ENCODE results near the gene ZP3. TPM values are rescaled to one million over a fixed set of nuclear protein-coding genes. Genes with fewer than 3 reads are reported as not detected.
"Not testable (repeated sequence)": the region's sequence is repeated elsewhere in the genome, so short reads cannot be mapped to it uniquely, and the experiment has no call there.

Gene ZP3
- polyA plus RNA-seq, 1 donor from 2014 or later: not detected

DNA sequence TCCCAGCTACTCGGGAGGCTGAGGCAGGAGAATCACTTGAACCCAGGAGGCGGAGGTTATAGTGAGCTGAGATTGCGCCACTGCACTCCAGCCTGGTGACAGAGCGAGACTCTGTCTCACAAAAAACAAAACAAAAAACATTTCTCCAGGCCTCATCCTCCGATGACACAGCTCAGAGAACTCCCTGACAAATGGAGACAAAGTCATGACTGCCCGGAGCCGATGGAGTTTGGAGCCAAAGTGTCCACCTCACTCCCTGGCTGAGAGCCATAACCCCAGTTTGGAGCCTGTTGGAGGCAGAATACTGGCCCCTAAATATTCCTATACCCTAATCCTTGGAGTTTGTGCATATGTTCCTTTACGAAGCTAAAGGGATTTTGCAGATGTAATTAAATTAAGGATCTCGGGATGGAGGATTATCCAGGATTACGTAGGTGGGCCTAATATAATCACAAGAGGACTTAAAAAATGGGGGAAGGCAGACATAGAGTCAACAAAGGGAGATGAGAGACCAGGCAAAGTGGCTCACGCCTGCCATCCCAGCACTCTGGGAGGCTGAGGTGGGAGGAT, 38.0 kb upstream of the ZP3 start:
- Histone ChIP-seq H3K79me2 (replicated peaks; ENCODE audit: insufficient read depth, low read length) (no peaks in the 10 kb centered on the region), H2AFZ (ENCODE audit: low read depth, low read length) (no peak overlapping the region)

DNA sequence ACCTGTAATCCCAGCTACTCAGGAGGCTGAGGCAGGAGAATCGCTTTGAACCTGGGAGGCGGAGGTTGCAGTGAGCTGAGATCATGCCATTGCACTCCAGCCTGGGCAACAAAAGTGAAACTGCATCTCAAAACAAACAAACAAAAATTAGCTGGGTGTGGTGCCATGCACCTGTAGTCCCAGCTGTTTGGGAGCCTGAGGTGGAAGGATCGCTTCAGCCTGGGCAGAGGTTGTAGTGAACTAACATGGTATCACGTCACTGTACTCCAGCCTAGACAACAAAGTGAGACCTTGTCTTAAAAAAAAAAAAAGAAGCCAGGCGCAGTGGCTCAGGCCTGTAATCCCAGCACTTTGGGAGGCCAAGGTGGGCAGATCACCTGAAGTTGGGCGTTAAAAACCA, 37.0 kb upstream of the ZP3 start:
- not testable (repeated sequence) for H3K9ac ChIP-seq (ENCODE audit: low read length); H3K27me3 ChIP-seq (ENCODE audit: insufficient read depth, low read depth, low read length); H3K9me3 ChIP-seq (ENCODE audit: low read length); H3F3A ChIP-seq (ENCODE audit: insufficient read depth, low read length, poor library complexity, severe bottlenecking); H4K20me1 ChIP-seq (ENCODE audit: insufficient read depth); H3K27ac ChIP-seq (ENCODE audit: low read length); H3K36me3 ChIP-seq (ENCODE audit: insufficient read depth, low read length); H3K4me2 ChIP-seq (ENCODE audit: low read length); H3K79me2 ChIP-seq (replicated peaks; ENCODE audit: insufficient read depth, low read length); H3K9me2 ChIP-seq (ENCODE audit: insufficient read depth, low read length); H2AFZ ChIP-seq (ENCODE audit: low read depth, low read length); H3K4me3 ChIP-seq (ENCODE audit: low read length)

More for the DNA sequence above, 38.0 kb upstream of the ZP3 start:
- Histone ChIP-seq H4K20me1 (ENCODE audit: insufficient read depth) (no peaks in the 10 kb centered on the region), H3K4me2 (ENCODE audit: low read length) (no peak overlapping the region), H3K36me3 (ENCODE audit: insufficient read depth, low read length) (no peaks in the 10 kb centered on the region), H3K9me2 (ENCODE audit: insufficient read depth, low read length) (no peaks in the 10 kb centered on the region), H3K27ac (ENCODE audit: low read length) (no peak overlapping the region), H3K9ac (ENCODE audit: low read length) (no peak overlapping the region), H3K9me3 (ENCODE audit: low read length) (no peaks in the 10 kb centered on the region), H3K27me3 (ENCODE audit: insufficient read depth, low read depth, low read length) (no peaks in the 10 kb centered on the region), H3F3A (ENCODE audit: insufficient read depth, low read length, poor library complexity, severe bottlenecking) (no peaks in the 10 kb centered on the region), H3K4me3 (ENCODE audit: low read length) (no peak overlapping the region)
- TF ChIP-seq RAD21 (conservative IDR thresholded peaks at IDR 0.05) (no peak), TAF1 (IDR thresholded peaks at IDR 0.05; ENCODE audit: low read depth) (no peak), POLR2AphosphoS5 (IDR thresholded peaks at IDR 0.05) (no peak), EZH2 (IDR thresholded peaks at IDR 0.05; ENCODE audit: borderline replicate concordance, insufficient read depth, low read length, poor library complexity, severe bottlenecking) (no peak), EP300 (conservative IDR thresholded peaks at IDR 0.05; ENCODE audit: poor library complexity, severe bottlenecking) (no peak), MXI1 (conservative IDR thresholded peaks at IDR 0.05; ENCODE audit: poor library complexity, severe bottlenecking) (no peak), SMC3 (conservative IDR thresholded peaks at IDR 0.05; ENCODE audit: poor library complexity) (no peak)
- TF ChIP-seq, protein P1, sequence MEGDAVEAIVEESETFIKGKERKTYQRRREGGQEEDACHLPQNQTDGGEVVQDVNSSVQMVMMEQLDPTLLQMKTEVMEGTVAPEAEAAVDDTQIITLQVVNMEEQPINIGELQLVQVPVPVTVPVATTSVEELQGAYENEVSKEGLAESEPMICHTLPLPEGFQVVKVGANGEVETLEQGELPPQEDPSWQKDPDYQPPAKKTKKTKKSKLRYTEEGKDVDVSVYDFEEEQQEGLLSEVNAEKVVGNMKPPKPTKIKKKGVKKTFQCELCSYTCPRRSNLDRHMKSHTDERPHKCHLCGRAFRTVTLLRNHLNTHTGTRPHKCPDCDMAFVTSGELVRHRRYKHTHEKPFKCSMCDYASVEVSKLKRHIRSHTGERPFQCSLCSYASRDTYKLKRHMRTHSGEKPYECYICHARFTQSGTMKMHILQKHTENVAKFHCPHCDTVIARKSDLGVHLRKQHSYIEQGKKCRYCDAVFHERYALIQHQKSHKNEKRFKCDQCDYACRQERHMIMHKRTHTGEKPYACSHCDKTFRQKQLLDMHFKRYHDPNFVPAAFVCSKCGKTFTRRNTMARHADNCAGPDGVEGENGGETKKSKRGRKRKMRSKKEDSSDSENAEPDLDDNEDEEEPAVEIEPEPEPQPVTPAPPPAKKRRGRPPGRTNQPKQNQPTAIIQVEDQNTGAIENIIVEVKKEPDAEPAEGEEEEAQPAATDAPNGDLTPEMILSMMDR (IDR thresholded peaks at IDR 0.05; ENCODE audit: poor library complexity, severe bottlenecking): no peak
- TF ChIP-seq, protein P2, sequence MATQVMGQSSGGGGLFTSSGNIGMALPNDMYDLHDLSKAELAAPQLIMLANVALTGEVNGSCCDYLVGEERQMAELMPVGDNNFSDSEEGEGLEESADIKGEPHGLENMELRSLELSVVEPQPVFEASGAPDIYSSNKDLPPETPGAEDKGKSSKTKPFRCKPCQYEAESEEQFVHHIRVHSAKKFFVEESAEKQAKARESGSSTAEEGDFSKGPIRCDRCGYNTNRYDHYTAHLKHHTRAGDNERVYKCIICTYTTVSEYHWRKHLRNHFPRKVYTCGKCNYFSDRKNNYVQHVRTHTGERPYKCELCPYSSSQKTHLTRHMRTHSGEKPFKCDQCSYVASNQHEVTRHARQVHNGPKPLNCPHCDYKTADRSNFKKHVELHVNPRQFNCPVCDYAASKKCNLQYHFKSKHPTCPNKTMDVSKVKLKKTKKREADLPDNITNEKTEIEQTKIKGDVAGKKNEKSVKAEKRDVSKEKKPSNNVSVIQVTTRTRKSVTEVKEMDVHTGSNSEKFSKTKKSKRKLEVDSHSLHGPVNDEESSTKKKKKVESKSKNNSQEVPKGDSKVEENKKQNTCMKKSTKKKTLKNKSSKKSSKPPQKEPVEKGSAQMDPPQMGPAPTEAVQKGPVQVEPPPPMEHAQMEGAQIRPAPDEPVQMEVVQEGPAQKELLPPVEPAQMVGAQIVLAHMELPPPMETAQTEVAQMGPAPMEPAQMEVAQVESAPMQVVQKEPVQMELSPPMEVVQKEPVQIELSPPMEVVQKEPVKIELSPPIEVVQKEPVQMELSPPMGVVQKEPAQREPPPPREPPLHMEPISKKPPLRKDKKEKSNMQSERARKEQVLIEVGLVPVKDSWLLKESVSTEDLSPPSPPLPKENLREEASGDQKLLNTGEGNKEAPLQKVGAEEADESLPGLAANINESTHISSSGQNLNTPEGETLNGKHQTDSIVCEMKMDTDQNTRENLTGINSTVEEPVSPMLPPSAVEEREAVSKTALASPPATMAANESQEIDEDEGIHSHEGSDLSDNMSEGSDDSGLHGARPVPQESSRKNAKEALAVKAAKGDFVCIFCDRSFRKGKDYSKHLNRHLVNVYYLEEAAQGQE (IDR thresholded peaks at IDR 0.05; ENCODE audit: borderline replicate concordance): no peak

DNA sequence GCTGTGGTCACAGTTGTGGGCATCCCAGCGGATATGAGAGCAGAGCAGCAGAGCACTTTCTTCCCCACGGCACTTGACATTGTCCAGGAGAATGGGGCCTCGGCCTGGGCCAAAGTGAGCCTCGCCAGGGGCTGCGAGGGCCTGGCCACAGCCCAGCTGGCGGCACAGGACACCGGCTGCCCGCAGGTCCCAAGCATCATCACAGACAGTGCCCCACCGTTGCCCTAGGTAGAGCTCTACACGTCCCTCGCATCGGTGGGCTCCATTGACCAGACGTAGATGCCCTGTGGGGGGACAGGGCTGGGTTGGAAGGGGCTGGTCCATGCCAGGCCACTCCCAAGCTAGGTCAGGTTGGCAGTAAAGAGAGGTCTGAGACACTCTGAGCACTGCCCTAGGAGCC, 34.7 kb upstream of the ZP3 start:
- H3K27ac ChIP-seq (ENCODE audit: low read length): no peak overlapping the region
- no peak overlapping the region for H3K4me3 ChIP-seq (ENCODE audit: low read length)
- H3K36me3 ChIP-seq (ENCODE audit: insufficient read depth, low read length): no peaks in the 10 kb centered on the region
- H3K79me2 ChIP-seq (replicated peaks; ENCODE audit: insufficient read depth, low read length): no peaks in the 10 kb centered on the region
- H3K9me3 ChIP-seq (ENCODE audit: low read length): no peaks in the 10 kb centered on the region
- H2AFZ ChIP-seq (ENCODE audit: low read depth, low read length): no peak overlapping the region
- no peaks in the 10 kb centered on the region for H3K27me3 ChIP-seq (ENCODE audit: insufficient read depth, low read depth, low read length)
- no peaks in the 10 kb centered on the region for H4K20me1 ChIP-seq (ENCODE audit: insufficient read depth)
- no peak overlapping the region for H3K4me2 ChIP-seq (ENCODE audit: low read length)
- no peaks in the 10 kb centered on the region for H3F3A ChIP-seq (ENCODE audit: insufficient read depth, low read length, poor library complexity, severe bottlenecking)
- no peak for TF ChIP-seq SMC3 (conservative IDR thresholded peaks at IDR 0.05; ENCODE audit: poor library complexity)
- TF ChIP-seq EP300 (conservative IDR thresholded peaks at IDR 0.05; ENCODE audit: poor library complexity, severe bottlenecking): no peak
- TF ChIP-seq, protein P1 (IDR thresholded peaks at IDR 0.05; ENCODE audit: poor library complexity, severe bottlenecking): no peak
- no peak for TF ChIP-seq POLR2AphosphoS5 (IDR thresholded peaks at IDR 0.05)
- TF ChIP-seq RAD21 (conservative IDR thresholded peaks at IDR 0.05): no peak
- no peak for TF ChIP-seq MXI1 (conservative IDR thresholded peaks at IDR 0.05; ENCODE audit: poor library complexity, severe bottlenecking)
- TF ChIP-seq EZH2 (IDR thresholded peaks at IDR 0.05; ENCODE audit: borderline replicate concordance, insufficient read depth, low read length, poor library complexity, severe bottlenecking): no peak
- no peak for TF ChIP-seq TAF1 (IDR thresholded peaks at IDR 0.05; ENCODE audit: low read depth)
- TF ChIP-seq, protein P2 (IDR thresholded peaks at IDR 0.05; ENCODE audit: borderline replicate concordance): no peak
- H3K9ac ChIP-seq (ENCODE audit: low read length): no peak overlapping the region
- H3K9me2 ChIP-seq (ENCODE audit: insufficient read depth, low read length): no peaks in the 10 kb centered on the region

All from neural cell (in vitro differentiated cells).